Ascending aorta (tissue), 2 donors: ENCODE measurements around the gene INCA1. TPM values are rescaled to one million over a fixed set of nuclear protein-coding genes. Genes with fewer than 3 reads are reported as not detected.

Source experiments
- DNase-seq, 2 donors: peaks; one replicate each; pipeline ENCODE4 v3.0.0-alpha.2; 2019; ENCODE audit warnings: low spot score in 2 of 2
- H3K27ac ChIP-seq, 2 donors: fragments of 200-600 bp; sonication (generic); one replicate each; pipeline ENCODE4 v1.5.1; 2016 to 2017; ENCODE audit warnings: mild to moderate bottlenecking in 1 of 2
- H3K27me3 ChIP-seq: fragments of 200-600 bp; sonication (generic); one replicate; pipeline ENCODE4 v1.5.1; 2017
- H3K36me3 ChIP-seq, 2 donors: fragments of 200-600 bp; sonication (generic); one replicate each; pipeline ENCODE4 v1.5.1; 2016
- H3K4me1 ChIP-seq, 2 donors: fragments of 200-600 bp; sonication (generic); one replicate each; pipeline ENCODE4 v1.5.1; 2016 to 2017; ENCODE audit warnings: mild to moderate bottlenecking in 1 of 2
- H3K4me3 ChIP-seq, 2 donors: fragments of 200-600 bp; sonication (generic); one replicate each; pipeline ENCODE4 v1.5.1; 2016 to 2017; ENCODE audit warnings: mild to moderate bottlenecking in 1 of 2
- H3K9me3 ChIP-seq, 2 donors: fragments of 200-600 bp; sonication (generic); one replicate each; pipeline ENCODE4 v1.5.1; 2016
- CTCF ChIP-seq, 3 experiments: fragments of 200-600 bp in 2 of 3; fragments of 450-650 bp in 1 of 3; sonication (generic) in 2 of 3; IDR thresholded peaks; one replicate each; pipeline ENCODE4 v1.5.1; 2016 to 2019; ENCODE audit warnings: antibody characterized with exemption in 3 of 3, mild to moderate bottlenecking in 1 of 3, moderate library complexity in 1 of 3
- intact Hi-C: fragments of 100-400 bp; cut with DNase I; formaldehyde crosslinking; loops from one replicate; pipeline ENCODE4 v1.15.1; 2023
- total RNA-seq: library from RNA; depleted of rRNA; stranded (reverse); fragments of >200 nt; gene quantifications from one replicate; pipeline ENCODE4 v1.1.0, GENCODE V29; 2016

INCA1 gene
- total RNA-seq, 1 donor from 2014 or later, result not detected

DNA sequence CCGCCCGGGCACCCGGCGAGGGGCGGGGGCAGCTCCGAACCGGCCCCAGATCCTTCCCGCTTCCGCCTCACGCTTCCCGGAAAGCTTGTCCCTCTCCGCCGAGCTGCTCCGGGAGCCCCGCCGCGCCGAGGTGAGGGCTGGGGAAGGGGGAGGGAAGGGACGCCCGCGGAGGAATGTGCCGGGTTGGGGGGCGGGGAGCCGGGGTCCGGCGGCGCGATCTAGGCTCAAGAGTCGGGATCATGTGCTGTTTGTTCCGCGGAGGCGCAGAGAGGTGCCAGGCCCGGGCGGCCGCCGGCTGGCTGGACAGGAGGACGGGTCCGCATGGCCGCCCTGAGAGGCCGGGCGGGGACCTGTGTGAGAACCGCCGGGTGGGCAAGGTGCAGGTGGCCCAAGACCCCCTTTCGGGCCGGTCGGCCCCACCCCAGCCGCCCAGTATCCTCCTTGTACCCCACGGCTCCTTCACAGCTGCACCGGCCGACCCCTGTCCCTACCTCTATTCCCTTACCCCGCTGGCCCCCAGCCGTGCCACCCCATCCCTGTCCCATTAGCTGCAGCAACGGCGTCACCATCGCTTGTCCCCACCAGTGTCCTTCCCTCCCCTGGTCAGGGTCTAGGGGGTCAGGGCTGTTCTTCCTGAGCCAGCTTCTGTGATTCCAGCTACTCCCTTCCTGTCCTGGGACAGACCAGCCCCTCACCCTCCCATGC lies 857 bp upstream of the INCA1 start:
- Histone ChIP-seq H3K27ac (peak overlapping the region; percentile 94 to 95), H3K36me3 (peaks cover 22 to 26% of the 10 kb centered on the region in 2 donors), H3K27me3 (no peaks in the 10 kb centered on the region), H3K4me1 (peaks cover 6 to 17% of the 10 kb centered on the region in 2 donors), H3K4me3 (peak overlapping the region; percentile 80 to 99), H3K9me3 (no peaks in the 10 kb centered on the region)
- intact Hi-C loops, result no loop called here
- TF ChIP-seq CTCF (IDR thresholded peaks at IDR 0.05), result no peak
- DNase-seq, result peak in 1 of 2 donors; percentile 77

DNA sequence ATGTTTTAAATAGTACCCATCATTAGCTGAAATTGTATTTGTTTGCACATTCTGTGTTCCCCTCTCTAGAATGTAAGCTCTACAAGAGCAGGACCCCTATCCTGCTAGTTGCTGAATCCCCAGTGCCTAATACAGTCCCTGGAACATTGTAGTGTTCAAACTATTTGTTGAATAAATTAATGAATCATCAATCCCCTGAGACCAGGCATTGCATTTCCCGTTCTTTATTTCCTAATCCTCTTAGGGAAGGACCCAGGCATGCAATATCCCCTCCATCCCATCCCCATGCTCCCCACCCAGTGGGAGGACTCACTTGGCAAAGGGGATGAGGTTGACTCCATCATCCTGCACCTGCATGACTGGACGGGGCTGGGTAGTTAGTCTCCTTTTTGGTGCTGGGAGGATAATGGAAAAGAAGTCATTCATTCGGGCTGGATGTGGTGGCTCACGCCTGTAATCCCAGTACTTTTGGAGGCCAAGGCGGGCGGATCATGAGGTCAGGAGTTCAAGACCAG lies 3.2 kb downstream of the INCA1 start:
- intact Hi-C loops, result no loop called here
- Histone ChIP-seq H3K27me3 (no peaks in the 10 kb centered on the region), H3K27ac (no peak overlapping the region), H3K4me3 (no peak overlapping the region), H3K9me3 (no peaks in the 10 kb centered on the region), H3K4me1 (peaks cover 5 to 6% of the 10 kb centered on the region in 2 donors), H3K36me3 (no peaks in the 10 kb centered on the region)
- no peak for DNase-seq
- no peak for TF ChIP-seq CTCF (IDR thresholded peaks at IDR 0.05)

DNA sequence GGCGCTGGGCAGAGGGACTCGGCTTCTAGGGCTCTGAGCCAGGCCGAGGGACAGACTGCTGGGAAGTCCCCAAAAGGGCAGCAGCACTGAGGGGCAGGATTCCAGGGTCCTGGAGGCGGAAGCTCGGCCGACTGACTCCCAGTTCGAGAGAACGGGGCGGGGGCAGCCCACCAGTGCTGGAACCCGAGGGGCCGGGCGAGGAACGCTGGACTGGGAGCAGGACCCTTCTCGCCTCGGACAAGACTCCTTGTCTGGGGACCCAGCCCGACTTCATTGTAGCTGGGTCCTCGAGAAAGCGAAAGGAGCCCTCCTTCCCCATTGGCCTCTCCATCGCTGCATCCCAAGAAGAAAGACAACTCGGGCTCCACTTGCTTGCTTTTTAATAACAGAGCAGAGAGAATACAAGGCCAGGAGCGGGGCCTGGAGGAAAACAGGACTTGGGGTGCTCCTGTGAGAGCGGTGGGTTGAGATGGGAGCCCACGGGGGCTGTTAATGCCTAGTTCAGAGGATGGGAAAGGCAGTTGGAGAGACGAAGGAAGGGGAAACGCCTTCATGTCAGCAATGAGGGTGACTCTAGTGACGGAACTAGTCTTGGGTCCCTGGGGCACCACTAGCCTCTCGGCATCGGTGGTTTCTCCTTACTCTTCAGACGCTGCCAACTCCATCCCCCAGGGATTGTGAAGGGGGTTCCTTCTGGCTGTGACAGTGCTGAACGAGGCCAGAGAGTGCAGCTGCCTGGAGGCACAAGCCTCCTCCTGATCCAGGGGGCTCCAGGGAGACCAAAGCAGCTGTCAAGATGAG lies 9.4 kb downstream of the INCA1 start:
- intact Hi-C loops, result loop anchor here (1.0 to 5.0 kb wide), 3 partner anchors 9 to 81 kb away; partner anchors contain the start of genes INCA1, KIF1C, RNF167 and SLC25A11
- DNase-seq, result no peak
- H3K9me3 ChIP-seq, result no peaks in the 10 kb centered on the region

DNA sequence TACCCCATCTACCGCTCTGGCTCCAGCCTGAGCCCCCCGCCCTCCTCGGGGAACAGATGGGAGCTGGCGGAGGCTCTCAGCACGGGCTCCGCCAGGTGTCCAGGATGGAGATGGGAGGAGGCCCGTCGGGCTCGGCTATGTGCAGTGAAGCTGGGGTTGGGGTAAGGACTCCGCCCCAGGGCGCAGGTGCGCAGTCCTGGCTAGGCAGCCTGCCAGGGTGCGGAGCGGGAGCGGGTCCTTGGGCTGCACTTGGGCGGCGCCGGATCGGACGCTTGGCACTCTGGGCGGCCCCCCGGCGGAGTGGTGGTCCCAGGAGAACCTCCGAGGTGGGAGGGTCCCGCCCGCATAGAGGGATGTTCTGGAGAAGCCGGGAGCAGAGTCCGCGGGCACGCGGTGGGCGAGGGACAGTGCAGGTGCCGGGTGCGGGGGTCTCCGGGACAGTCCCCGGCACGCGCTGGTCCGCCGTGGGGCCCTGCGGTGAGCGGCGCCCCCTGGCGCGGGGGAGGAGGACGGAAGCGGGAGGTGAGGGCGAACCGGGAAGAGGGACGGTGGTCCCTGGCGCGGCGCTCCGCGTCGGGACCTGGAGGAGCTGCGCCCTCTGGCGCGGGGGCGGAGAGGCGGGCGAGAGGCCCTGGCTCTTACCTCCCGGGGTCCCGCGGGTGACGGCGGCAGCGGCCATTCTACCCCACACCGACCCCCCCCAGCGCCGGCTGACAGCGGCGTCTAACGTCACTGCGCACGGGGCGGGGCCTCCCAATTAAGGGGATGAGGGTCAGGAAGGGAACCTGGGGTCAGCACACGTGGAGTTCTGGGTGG lies 10.2 kb downstream of the INCA1 start, which contains the start of gene CAMTA2:
Gene CAMTA2 (minus strand): TSS at position 725 of the 816 bp plus-strand sequence. CDS start 1,453 bp downstream, outside the sequence.
- TF ChIP-seq CTCF (IDR thresholded peaks at IDR 0.05), result peak; percentile 80 to 91 (median 87)
- Histone ChIP-seq H3K4me1 (peaks cover 0 to 22% of the 10 kb centered on the region in 2 donors), H3K4me3 (peak within 1 kb of the TSS; percentile 86 to 91), H3K27me3 (no peaks in the 10 kb centered on the region), H3K27ac (peak within 1 kb of the TSS; percentile 91 to 95), H3K9me3 (no peaks in the 10 kb centered on the region), H3K36me3 (peaks cover 18 to 19% of the 10 kb centered on the region in 2 donors)
- DNase-seq, result peak; percentile 62 to 95
- intact Hi-C loops, result loop anchor here (5.0 kb wide), 2 partner anchors 45 to 80 kb away; partner anchors contain the start of genes RNF167 and SLC25A11

More for the DNA sequence above, 9.4 kb downstream of the INCA1 start:
- no peak for TF ChIP-seq CTCF (IDR thresholded peaks at IDR 0.05)
- Histone ChIP-seq H3K27ac (peak overlapping the region; percentile 91 to 95), H3K4me3 (peak overlapping the region; percentile 86 to 91), H3K4me1 (peaks cover 0 to 22% of the 10 kb centered on the region in 2 donors), H3K36me3 (peaks cover 11% of the 10 kb centered on the region in 2 donors), H3K27me3 (no peaks in the 10 kb centered on the region)

DNA sequence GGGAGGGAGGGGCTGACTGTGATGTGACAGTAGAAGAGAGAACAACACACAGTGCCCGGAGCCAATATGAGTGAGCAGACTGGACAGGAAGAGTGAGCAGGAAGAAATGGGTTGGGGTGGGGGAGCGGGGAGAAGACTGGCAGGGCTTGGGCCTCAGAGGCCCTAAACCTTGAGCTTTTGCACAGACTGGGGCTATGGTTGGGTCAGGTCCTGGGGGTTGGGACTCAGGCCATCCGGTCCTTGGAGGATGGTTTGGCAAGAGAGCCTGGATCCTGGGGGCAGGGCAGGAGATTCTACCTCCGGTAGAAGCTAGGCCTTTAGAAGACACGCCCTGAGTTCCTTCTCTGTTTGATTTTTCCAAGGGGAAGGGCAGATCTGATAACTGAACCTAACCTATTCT lies 10.9 kb downstream of the INCA1 start:
- Histone ChIP-seq H3K27me3 (no peaks in the 10 kb centered on the region), H3K9me3 (no peaks in the 10 kb centered on the region), H3K4me1 (peaks cover 0 to 22% of the 10 kb centered on the region in 2 donors), H3K4me3 (peak overlapping the region; percentile 86 to 91), H3K36me3 (peaks cover 22 to 24% of the 10 kb centered on the region in 2 donors), H3K27ac (peak overlapping the region; percentile 91 to 95)
- no peak for DNase-seq
- TF ChIP-seq CTCF (IDR thresholded peaks at IDR 0.05), result no peak
- intact Hi-C loops, result loop anchor here (5.0 kb wide), 2 partner anchors 44 to 79 kb away; partner anchors contain the start of genes RNF167 and SLC25A11
